NT2/D1 (cell line): Measurements from ENCODE around the gene CDY2B.
"Not testable (repeated sequence)": the region's sequence is repeated elsewhere in the genome, so short reads cannot be mapped to it uniquely, and the experiment has no call there.

ENCODE experiments used
- DNase-seq: peaks from one replicate; pipeline ENCODE4 v3.0.0-alpha.2; 2011; ENCODE audit warnings: low read depth, low spot score
- H3K27me3 ChIP-seq: 2 replicates; pipeline ENCODE4 v1.6.0; 2011; ENCODE audit warnings: mild to moderate bottlenecking; ENCODE audit not compliant: insufficient read length, insufficient read depth
- H3K36me3 ChIP-seq: 2 replicates; pipeline ENCODE4 v1.6.1; 2011; ENCODE audit warnings: mild to moderate bottlenecking, low read length, mixed read lengths; ENCODE audit not compliant: insufficient read depth, insufficient read length
- H3K4me1 ChIP-seq: 2 replicates; pipeline ENCODE4 v1.5.1; 2011; ENCODE audit not compliant: insufficient read depth, insufficient read length
- H3K4me3 ChIP-seq: 2 replicates; pipeline ENCODE4 v1.5.1; 2011; ENCODE audit warnings: low read depth; ENCODE audit not compliant: insufficient read length
- H3K9ac ChIP-seq: 2 replicates; pipeline ENCODE4 v1.6.0; 2011; ENCODE audit warnings: low read depth; ENCODE audit not compliant: insufficient read length
- H3K9me3 ChIP-seq: 2 replicates; pipeline ENCODE4 v1.5.1; 2011; ENCODE audit warnings: mild to moderate bottlenecking, low read length; ENCODE audit not compliant: insufficient read depth

CDY2B gene, protein sequence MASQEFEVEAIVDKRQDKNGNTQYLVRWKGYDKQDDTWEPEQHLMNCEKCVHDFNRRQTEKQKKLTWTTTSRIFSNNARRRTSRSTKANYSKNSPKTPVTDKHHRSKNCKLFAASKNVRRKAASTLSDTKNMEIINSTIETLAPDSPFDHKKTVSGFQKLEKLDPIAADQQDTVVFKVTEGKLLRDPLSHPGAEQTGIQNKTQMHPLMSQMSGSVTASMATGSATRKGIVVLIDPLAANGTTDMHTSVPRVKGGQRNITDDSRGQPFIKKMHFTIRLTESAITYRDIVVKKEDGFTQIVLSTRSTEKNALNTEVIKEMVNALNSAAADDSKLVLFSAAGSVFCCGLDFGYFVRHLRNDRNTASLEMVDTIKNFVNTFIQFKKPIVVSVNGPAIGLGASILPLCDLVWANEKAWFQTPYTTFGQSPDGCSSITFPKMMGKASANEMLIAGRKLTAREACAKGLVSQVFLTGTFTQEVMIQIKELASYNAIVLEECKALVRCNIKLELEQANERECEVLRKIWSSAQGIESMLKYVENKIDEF

DNA sequence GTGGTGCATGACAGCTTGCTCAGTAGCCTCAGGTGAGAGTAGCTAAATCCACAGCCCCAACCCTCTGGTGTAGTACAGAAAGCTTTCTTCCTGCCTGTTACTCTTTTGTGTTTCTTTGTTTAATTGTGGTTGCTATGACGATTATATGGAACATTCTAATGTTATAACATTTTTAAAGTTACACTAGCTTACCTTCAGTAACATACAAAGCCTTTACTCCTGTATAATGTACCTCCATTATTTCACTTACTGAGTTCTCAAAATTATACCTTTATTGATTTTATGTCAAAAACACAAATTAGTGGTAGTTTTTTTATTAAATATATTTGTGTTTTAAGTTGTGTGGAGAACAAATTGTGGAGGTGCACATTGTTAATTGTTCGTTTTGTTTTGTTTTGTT, at the start of gene CDY2B:
Gene CDY2B, minus strand, starts transcription at position 101 of the 400 bp plus-strand sequence. CDS start 328 bp downstream, outside the sequence.
- not testable (repeated sequence) for H3K4me1 ChIP-seq, H3K4me3 ChIP-seq, H3K9me3 ChIP-seq, H3K36me3 ChIP-seq, H3K9ac ChIP-seq, H3K27me3 ChIP-seq, DNase-seq

DNA sequence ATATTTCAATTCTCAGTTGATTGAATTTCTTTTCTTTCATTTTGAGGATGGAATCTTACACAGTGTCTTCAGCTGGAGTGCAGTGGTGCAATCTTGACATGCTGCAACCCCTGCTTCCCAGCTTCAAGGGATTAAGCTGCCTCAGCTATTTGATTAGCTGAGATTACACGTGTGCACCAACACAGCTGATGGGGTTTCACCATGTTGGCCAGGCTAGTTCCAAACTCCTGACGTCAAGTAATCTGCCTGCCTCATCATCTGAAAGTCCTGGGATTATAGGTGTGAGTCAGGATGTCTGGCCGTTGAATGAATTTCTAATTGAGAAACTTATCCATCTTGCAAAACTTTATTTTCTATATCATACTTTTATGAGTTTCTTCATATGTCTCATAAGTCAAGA, 28.0 kb upstream of the CDY2B start:
- H3K27me3 ChIP-seq, H3K9ac ChIP-seq, H3K4me1 ChIP-seq, H3K36me3 ChIP-seq, H3K4me3 ChIP-seq, H3K9me3 ChIP-seq, DNase-seq: not testable (repeated sequence)

DNA sequence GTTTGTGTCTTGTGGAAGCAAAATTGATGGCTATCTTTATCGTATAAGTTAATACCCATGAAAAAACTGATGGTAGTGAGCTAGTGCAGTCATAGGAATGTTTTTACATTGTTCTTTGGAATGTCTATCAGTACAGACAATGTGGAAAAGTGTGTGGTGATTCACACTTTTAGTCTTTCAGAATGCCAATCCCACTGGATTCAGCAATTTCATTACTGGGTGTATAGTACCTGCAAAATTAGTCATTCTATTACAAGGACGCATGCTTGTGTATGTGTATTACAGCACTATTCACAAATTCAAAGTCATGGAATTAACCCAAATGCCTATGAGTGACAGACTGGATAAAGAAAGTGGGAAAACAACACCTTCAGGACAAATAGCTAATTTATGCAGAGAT, 27.3 kb upstream of the CDY2B start:
- not testable (repeated sequence) for H3K27me3 ChIP-seq, H3K9me3 ChIP-seq, DNase-seq, H3K36me3 ChIP-seq, H3K9ac ChIP-seq, H3K4me3 ChIP-seq, H3K4me1 ChIP-seq

DNA sequence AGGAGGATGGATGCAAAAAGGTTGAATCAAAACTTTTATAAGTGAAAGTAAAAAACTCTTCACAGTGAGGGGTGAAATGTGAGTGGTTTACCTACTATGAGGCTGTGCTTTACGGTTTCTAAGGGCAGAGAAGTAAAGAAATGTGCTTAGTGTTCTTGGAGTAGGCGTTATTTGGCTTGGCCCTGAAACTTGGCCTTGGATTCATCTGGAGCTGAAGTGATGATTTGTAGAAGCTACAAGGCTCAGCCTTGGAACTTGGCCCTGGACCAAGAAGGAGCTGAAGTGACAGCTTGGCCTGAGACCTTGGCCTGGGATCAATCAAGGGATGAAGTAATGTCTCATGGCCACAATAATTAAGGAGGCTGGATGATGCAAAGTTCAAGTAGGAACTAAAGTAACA, 1.7 kb upstream of the CDY2B start:
- not testable (repeated sequence) for H3K36me3 ChIP-seq, DNase-seq, H3K4me1 ChIP-seq, H3K9ac ChIP-seq, H3K4me3 ChIP-seq, H3K9me3 ChIP-seq, H3K27me3 ChIP-seq

DNA sequence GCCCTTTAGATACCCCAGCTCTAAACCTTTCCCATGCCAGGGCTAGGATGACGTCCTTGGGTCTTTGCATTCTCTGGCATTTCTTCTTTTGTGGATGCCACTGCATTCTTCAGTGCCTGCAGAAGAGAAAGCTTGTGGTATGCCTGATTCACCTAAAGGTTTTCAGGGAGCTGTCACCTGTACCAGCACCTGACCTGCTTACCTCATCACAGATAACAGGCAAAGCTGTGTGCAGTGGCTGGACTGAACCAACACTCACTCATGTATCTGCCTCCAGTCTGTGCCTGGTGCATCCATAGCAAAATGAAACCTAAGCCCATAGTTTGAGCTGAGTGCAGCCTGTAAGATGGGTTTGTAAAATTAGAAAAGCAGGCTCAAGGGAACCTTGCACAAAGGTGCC, 3.3 kb downstream of the CDY2B start:
- not testable (repeated sequence) for H3K9ac ChIP-seq, H3K27me3 ChIP-seq, H3K36me3 ChIP-seq

DNA sequence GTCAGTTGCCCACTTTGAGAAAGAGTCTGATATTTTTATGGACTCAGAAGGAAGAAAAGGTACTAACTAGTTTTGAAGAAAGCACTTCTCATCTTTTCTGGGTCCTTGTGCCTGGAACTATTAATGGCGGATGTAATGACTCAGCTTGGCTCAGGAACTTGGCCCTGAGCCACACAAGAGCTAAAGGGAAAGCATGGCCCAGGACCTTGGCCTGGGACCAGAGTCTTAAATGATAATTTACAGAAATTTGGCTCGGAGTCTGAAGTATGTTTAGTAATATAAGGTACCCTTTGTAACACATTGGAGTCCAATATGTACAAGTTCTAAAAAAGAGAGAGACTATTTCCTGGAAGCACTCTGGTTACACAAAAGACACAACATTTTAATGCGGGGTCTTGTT, 4.6 kb downstream of the CDY2B start:
- H3K4me1 ChIP-seq, H3K27me3 ChIP-seq, H3K4me3 ChIP-seq, DNase-seq, H3K9ac ChIP-seq, H3K36me3 ChIP-seq, H3K9me3 ChIP-seq: not testable (repeated sequence)

More for the DNA sequence above, 3.3 kb downstream of the CDY2B start:
- DNase-seq, H3K4me1 ChIP-seq, H3K4me3 ChIP-seq, H3K9me3 ChIP-seq: not testable (repeated sequence)

DNA sequence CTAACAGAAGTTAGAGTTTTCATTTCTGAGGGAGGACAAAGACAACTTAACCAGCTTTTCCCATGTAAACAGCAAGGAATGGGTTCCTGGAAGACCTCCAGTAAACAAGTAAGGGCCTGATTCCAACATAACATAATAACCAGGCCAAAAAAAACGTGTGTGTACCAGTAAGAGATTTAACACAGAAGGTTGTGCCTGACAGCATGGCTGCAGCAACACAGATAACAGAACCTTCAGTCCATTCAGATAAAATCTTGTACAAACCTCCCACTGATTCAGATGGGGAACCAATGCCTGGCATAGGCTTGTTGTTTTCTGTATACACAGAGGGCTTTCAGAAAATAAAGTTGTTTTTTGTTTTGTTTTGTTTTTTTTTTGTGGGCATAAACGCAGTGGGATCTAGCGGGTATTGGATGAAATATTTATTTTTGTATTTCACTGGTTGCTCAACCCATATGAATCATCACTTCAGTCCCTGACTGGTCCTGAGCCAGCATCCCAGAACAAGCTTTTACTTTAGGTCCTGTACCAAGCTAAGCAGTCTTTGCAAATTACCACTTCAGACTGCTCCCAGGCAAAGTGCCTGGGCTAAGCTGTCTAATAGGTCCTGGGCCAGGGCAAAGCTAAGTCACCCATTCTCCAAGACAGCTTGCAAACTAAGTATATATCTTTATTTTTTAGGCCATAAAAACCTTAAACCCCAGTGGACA, 8.7 kb downstream of the CDY2B start:
- H3K9me3 ChIP-seq, H3K27me3 ChIP-seq, H3K36me3 ChIP-seq, H3K9ac ChIP-seq, H3K4me1 ChIP-seq, DNase-seq, H3K4me3 ChIP-seq: not testable (repeated sequence)

DNA sequence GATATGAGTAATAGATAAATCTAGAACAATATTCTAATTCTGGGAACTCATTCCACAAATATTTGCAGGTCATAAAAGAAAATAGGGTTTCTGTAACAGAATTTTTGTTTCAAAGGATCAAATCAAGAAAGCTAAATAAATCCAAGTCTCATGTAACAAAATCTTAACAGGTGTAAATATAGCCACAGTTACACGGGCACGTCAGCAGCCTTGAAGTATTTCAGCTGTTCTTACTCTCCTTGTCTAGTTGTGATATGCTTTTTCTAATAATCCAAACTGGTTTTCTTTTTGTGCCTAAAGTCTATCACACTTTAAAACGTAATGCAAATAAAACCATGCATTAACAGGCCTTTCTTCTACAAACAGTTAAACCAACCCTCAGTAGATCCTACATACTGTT, 9.3 kb downstream of the CDY2B start:
- not testable (repeated sequence) for DNase-seq, H3K27me3 ChIP-seq, H3K9me3 ChIP-seq, H3K9ac ChIP-seq, H3K36me3 ChIP-seq, H3K4me1 ChIP-seq, H3K4me3 ChIP-seq

DNA sequence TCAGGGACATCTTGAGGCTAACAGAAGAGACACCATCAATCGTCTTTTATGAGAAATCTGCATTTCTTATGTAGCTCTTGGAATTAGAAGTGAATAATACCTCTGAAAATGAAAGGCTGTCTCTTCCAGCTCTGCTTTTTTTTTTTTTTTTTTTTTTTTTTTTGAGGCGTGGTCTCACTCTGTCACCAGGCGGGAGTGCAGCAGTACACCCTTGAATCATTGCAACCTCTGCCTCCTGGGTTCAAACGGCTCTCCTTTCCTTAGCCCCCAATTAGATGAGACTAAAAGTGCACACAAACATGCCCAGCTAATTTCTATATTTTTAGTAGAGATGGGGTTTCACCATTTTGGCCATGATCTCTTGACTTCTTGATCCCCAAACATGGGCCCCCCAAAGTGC, 12.2 kb downstream of the CDY2B start:
- H3K9me3 ChIP-seq, DNase-seq, H3K36me3 ChIP-seq, H3K4me3 ChIP-seq, H3K9ac ChIP-seq, H3K4me1 ChIP-seq, H3K27me3 ChIP-seq: not testable (repeated sequence)

DNA sequence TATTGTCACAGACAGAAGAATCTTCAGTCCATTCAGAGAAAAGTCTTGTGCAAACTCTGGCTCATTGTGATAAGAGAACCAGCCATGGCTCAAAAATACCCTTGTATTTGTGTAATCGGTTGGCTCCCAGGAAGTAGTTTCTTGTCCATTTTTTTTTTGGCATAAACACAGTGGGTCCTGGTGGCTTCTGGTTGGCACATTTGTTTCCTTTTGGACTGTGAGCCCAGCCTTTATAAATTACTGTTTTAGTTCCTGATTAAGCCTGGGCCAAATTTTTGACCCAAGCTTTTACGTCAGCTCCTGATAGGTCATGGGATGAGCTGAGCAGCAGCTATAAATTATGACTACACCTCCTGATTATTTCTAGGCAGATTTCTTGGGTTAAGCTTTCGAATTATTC, 19.4 kb downstream of the CDY2B start:
- H3K4me3 ChIP-seq, DNase-seq, H3K9ac ChIP-seq, H3K36me3 ChIP-seq, H3K4me1 ChIP-seq, H3K9me3 ChIP-seq, H3K27me3 ChIP-seq: not testable (repeated sequence)

DNA sequence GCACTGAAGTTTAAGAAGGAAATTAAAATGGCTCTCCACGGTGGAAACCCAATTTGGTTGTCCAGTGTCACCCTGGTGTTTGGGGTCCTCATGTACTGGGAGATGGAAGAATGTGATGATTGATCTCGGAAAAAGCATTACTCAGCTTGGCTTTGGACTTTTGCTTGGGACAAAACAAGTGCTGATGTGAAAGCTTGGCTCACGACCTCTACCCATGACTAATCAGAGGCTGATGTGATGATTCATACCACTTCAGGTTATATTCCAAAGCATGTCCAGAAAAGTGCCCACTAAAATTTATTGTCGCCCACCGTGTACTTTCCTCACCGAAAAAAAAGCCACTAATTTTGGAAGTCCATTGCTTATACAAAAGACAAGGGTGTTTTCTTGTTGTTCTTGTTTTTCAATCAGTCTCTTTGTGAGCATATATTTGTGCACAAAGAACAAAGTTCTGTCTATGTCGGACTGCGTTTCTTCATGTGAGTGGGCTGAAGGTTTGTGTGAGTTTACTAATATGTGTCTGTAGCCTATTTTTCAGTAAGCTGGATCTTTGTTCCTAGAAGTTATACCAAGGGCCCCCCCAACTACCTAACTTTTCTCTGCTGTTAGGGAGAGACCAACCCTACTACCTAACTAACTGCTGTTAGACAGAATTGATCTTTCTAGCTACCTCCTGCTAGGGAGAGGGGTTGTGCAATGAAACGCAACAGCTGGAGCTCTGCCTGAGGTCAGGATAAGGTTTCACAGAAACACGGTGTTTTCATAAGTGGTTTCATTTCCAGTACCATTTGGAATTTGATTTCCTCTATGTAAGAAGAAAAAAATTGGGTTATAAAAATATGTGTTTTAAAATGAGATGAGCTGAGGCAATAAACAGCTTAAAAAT, 22.8 kb downstream of the CDY2B start:
- H3K4me1 ChIP-seq, H3K9ac ChIP-seq, H3K9me3 ChIP-seq, H3K4me3 ChIP-seq, H3K27me3 ChIP-seq, DNase-seq, H3K36me3 ChIP-seq: not testable (repeated sequence)
